Testis (tissue), 2 donors: ENCODE data around the gene ZBTB33.

Experiments used
- CTCF ChIP-seq, 3 experiments: fragments of 450-650 bp in 2 of 3; fragments of 200-600 bp in 1 of 3; sonication (generic) in 1 of 3; IDR thresholded peaks; one replicate each; pipeline ENCODE4 v1.5.1; 2016 to 2019; ENCODE audit warnings: antibody characterized with exemption in 3 of 3, mild to moderate bottlenecking in 2 of 3, moderate library complexity in 1 of 3
- POLR2A ChIP-seq: fragments of 450-650 bp; IDR thresholded peaks from one replicate; pipeline ENCODE4 v1.6.1; 2017; ENCODE audit warnings: antibody characterized with exemption, mild to moderate bottlenecking, moderate library complexity

- no peak for TF ChIP-seq CTCF (IDR thresholded peaks at IDR 0.05)
- no peak for TF ChIP-seq POLR2A
Observed at GRCh38 chrX:120281761-120282160, 31.1 kb downstream of the ZBTB33 start.
